A673 (cell line): Measurements from ENCODE around the gene CYP11A1. TPM values are rescaled to one million over a fixed set of nuclear protein-coding genes. Genes with fewer than 3 reads are reported as not detected.
"Not testable (repeated sequence)": the region's sequence is repeated elsewhere in the genome, so short reads cannot be mapped to it uniquely, and the experiment has no call there.

Experiments
- BruUV-seq: library from RNA; stranded (reverse); fragments of 400-500 nt; replicated peaks from 2 replicates; lab custom pipeline; 2021; lab: Mats Ljungman, UMichigan
- CTCF ChIA-PET: fragments of 300-600 bp; sonication (Branson Sonifier 250); formaldehyde crosslinking; loops from one replicate; lab custom pipeline; 2022; ENCODE audit warnings: antibody characterized with exemption; lab: Charles Lee
- POLR2A ChIA-PET: fragments of 300-600 bp; sonication (Branson Sonifier 250); formaldehyde crosslinking; loops from one replicate; lab custom pipeline; 2022; ENCODE audit warnings: antibody characterized with exemption; ENCODE audit not compliant: low non-redundant PET; lab: Charles Lee
- DNase-seq: peaks from one replicate; pipeline ENCODE4 v3.0.0-alpha.2; 2015; ENCODE audit warnings: low spot score
- H3K27ac ChIP-seq: fragments of 200-600 bp; sonication (generic); 2 replicates; pipeline ENCODE4 v1.5.1; 2016; ENCODE audit warnings: mixed run types, low read depth, mild to moderate bottlenecking, mixed read lengths, antibody characterized with exemption, low read length; ENCODE audit not compliant: poor library complexity, severe bottlenecking
- H3K27me3 ChIP-seq: fragments of 200-600 bp; sonication (generic); replicated peaks from 2 replicates; pipeline ENCODE4 v1.6.1; 2017; ENCODE audit warnings: mixed run types, low read depth, mild to moderate bottlenecking, mixed read lengths, antibody characterized with exemption, low read length; ENCODE audit not compliant: insufficient read depth, poor library complexity
- H3K36me3 ChIP-seq: fragments of 200-600 bp; sonication (generic); 2 replicates; pipeline ENCODE4 v1.6.1; 2016; ENCODE audit warnings: mixed run types, mild to moderate bottlenecking, mixed read lengths, antibody characterized with exemption, low read length; ENCODE audit not compliant: insufficient read depth, poor library complexity, severe bottlenecking
- H3K4me1 ChIP-seq: fragments of 200-600 bp; sonication (generic); 2 replicates; pipeline ENCODE4 v1.6.1; 2017; ENCODE audit warnings: mixed run types, mild to moderate bottlenecking, mixed read lengths, antibody characterized with exemption, low read length; ENCODE audit not compliant: insufficient read depth, poor library complexity, severe bottlenecking
- H3K4me3 ChIP-seq: fragments of 200-600 bp; sonication (generic); 2 replicates; pipeline ENCODE4 v1.5.1; 2016; ENCODE audit warnings: low read depth, mixed run types, mild to moderate bottlenecking, mixed read lengths, low read length; ENCODE audit not compliant: poor library complexity, severe bottlenecking
- H3K9me3 ChIP-seq: fragments of 200-600 bp; sonication (generic); 2 replicates; pipeline ENCODE4 v1.6.1; 2016; ENCODE audit warnings: mixed run types, low read depth, mild to moderate bottlenecking, mixed read lengths, antibody characterized with exemption, low read length; ENCODE audit not compliant: poor library complexity, severe bottlenecking
- CTCF ChIP-seq: fragments of 300-800, 200-600 bp; sonication (generic); conservative IDR thresholded peaks from 2 replicates; pipeline ENCODE4 v1.5.1; 2017; ENCODE audit warnings: low read depth, mild to moderate bottlenecking, antibody characterized with exemption, low read length, moderate library complexity, mixed read lengths
- EZH2 ChIP-seq: fragments of 200-600 bp; sonication (generic); IDR thresholded peaks from 2 replicates; pipeline ENCODE4 v1.6.1; 2017; ENCODE audit warnings: borderline replicate concordance, low read depth, mild to moderate bottlenecking, mixed read lengths, antibody characterized with exemption, low read length; ENCODE audit not compliant: poor library complexity, severe bottlenecking
- intact Hi-C: fragments of 100-400 bp; cut with micrococcal nuclease; formaldehyde crosslinking; loops from one replicate; pipeline ENCODE4 v1.10.0; 2022; ENCODE audit not compliant: unreplicated experiment
- total RNA-seq: library from RNA; stranded (reverse); gene quantifications from 2 replicates; pipeline ENCODE4 v1.2.3, GENCODE V29; 2021

Gene CYP11A1
- total RNA-seq, 1 experiment from 2014 or later: not detected

GRCh38 chr15:74362482-74362881, 5.0 kb downstream of the CYP11A1 start:
- no peak for TF ChIP-seq EZH2
- no peak for TF ChIP-seq CTCF
- CTCF ChIA-PET: no interaction called here
- Histone ChIP-seq H3K27me3 (peaks cover 24% of the 10 kb centered on the region), H3K9me3 (no peaks in the 10 kb centered on the region), H3K27ac (no peak overlapping the region), H3K4me1 (no peaks in the 10 kb centered on the region), H3K36me3 (no peaks in the 10 kb centered on the region), H3K4me3 (no peak overlapping the region)
- POLR2A ChIA-PET: no interaction called here
- intact Hi-C loops: no loop called here
- BruUV-seq: no TSS peak
- DNase-seq: no peak

- H3K4me1 ChIP-seq, intact Hi-C loops, H3K9me3 ChIP-seq, POLR2A ChIA-PET, H3K27ac ChIP-seq, DNase-seq, H3K36me3 ChIP-seq, H3K4me3 ChIP-seq, CTCF ChIA-PET, BruUV-seq: not testable (repeated sequence)
- peaks cover 13% of the 10 kb centered on the region for H3K27me3 ChIP-seq
Observed at GRCh38 chr15:74360855-74361254, 6.6 kb downstream of the CYP11A1 start.

GRCh38 chr15:74359376-74359775, 8.1 kb downstream of the CYP11A1 start:
- intact Hi-C loops, H3K27ac ChIP-seq, H3K9me3 ChIP-seq, H3K27me3 ChIP-seq, DNase-seq, CTCF ChIA-PET, H3K4me3 ChIP-seq, H3K4me1 ChIP-seq, POLR2A ChIA-PET, BruUV-seq, H3K36me3 ChIP-seq: not testable (repeated sequence)

GRCh38 chr15:74357514-74357913, 9.9 kb downstream of the CYP11A1 start:
- CTCF ChIA-PET, intact Hi-C loops, BruUV-seq, H3K4me3 ChIP-seq, POLR2A ChIA-PET, DNase-seq, H3K4me1 ChIP-seq, H3K27ac ChIP-seq, H3K27me3 ChIP-seq, H3K9me3 ChIP-seq, H3K36me3 ChIP-seq: not testable (repeated sequence)

- H3K9me3 ChIP-seq, intact Hi-C loops, POLR2A ChIA-PET, H3K36me3 ChIP-seq, CTCF ChIA-PET, H3K4me1 ChIP-seq, H3K27me3 ChIP-seq, BruUV-seq, H3K4me3 ChIP-seq, DNase-seq, H3K27ac ChIP-seq: not testable (repeated sequence)
Observed at GRCh38 chr15:74356050-74356449, 11.4 kb downstream of the CYP11A1 start.

- H3K4me3 ChIP-seq, H3K9me3 ChIP-seq, BruUV-seq, H3K36me3 ChIP-seq, CTCF ChIA-PET, H3K27me3 ChIP-seq, intact Hi-C loops, H3K4me1 ChIP-seq, H3K27ac ChIP-seq, DNase-seq, POLR2A ChIA-PET: not testable (repeated sequence)
Observed at GRCh38 chr15:74353992-74354391, 13.5 kb downstream of the CYP11A1 start.
